GM21528 (cell line): ENCODE data around the gene CFL2.
A peak's percentile ranks its signal among the peaks of the same experiment; 100 is the strongest.
"Not testable (repeated sequence)": the region's sequence is repeated elsewhere in the genome, so short reads cannot be mapped to it uniquely, and the experiment has no call there.

ENCODE experiments used
- ATAC-seq: cut with Tn5 transposase; IDR thresholded peaks from one replicate; pipeline ENCODE4 v1.9.1; 2021; ENCODE audit warnings: mild to moderate bottlenecking, moderate library complexity; ENCODE audit not compliant: unreplicated experiment, low FRiP score

The CFL2 gene

DNA sequence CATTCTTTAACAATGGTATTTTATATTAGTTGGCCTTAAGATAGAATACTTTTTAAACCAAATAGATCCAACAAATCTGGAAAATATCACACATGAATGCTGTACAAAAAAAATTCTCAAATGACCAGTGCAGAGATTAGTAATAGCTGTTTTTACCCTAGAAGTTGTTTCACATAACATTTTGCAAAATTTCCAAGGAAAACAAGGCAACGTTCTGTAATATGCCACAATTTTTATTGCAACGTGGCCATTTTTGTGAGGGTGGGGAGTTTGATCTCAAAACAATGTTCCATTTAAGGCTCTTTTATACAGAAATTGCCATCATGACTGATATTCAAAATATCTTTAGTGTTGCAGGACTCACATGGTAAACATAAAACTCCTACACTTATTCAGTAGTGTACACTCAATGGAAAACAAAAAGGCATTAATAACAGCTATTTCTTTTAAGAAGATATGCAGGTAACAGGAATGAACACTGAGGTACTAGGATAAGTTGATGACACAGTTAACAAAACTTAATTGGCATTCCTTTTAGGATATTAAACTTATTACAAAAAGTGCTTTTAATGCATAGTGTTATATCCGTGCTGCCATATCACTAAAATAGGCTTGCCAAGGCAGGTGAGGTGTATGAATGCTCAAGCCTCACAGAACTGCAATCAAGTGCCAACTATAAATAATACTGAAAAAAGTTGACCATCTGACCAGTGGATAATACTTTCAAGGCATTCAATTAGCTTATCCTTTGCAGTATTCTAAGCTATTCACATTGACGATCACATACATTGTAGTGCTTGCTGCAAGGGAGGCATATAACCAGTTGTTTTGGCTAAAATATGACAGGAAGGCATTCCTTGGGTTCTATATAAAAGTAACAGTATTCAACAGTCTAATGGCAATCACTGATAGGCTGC is 2.3 kb downstream of the CFL2 start:
- no peak for ATAC-seq

DNA sequence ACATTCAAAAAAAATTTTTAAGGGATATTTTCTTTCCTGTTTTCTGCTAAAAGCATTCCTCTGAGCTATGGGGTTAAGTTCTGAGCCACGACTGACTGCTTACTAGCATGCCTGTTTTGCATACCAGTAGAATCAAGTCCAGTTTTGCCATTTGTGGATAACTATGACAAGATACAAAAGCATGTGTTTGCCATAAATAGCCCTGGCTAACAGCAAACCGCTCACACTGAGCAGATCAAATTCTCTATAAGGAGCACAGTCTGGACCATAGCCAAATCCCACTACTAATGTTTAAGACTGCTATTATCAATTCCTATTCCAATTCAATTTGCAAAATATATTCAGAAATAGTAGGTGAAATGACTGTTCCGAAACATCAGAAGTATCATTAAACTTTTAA is 3.2 kb downstream of the CFL2 start:
- peak; percentile 50 for ATAC-seq

DNA sequence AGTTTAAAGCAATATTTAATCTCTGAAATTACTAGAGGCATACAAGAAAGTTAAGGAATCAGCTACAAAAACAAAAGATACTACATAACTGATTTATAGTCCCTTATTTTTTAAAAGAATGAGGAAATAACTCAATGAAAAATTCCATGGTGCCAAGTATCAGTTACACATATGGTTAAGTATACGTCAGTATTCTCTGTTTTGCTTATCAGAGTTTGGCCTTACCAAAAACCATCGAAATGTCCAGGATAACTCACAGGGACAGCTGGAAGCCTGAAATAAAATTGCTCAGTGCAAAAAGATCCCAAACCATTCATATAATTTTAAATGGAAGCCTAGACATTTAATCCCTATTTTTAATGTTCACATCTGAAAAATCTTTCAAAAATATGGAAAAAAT is 3.6 kb downstream of the CFL2 start:
- ATAC-seq: no peak

DNA sequence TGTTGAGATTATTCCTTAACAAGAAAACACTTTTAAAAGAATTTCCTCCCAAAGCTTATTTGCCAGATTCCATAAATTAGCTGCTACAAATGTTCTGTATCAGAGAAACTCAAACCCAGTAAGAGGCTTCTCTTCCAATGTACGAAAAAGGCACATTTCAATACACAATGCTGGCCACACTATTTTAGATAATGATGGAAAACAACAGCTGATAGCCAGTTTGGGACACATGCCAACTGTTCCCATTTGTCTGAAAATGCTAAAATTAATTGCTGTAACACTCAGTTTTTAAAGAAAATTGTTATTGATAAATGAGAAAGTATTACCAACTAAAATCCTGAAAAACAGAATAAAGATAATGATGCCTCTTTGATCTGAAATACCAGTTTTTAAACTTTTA is 4.4 kb downstream of the CFL2 start:
- ATAC-seq: no peak

DNA sequence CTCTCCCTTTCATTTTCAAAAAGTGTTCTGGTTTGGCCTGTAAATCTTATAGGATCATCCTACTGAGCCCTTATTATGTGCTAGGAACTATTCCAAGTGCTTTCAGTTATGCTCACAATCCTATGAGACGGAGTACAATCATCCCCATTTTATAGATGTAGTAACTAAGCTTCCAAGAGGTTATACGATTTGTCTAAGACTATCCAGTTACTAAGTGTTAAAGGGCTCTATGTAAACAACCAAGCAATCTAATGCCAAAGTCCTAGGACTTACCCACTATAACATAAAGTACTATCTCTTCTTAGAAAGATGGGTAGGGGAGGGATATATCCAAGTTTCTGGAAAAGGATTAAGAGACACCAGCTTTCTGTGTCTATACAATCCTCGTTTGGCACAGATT is 6.7 kb downstream of the CFL2 start:
- ATAC-seq: no peak

DNA sequence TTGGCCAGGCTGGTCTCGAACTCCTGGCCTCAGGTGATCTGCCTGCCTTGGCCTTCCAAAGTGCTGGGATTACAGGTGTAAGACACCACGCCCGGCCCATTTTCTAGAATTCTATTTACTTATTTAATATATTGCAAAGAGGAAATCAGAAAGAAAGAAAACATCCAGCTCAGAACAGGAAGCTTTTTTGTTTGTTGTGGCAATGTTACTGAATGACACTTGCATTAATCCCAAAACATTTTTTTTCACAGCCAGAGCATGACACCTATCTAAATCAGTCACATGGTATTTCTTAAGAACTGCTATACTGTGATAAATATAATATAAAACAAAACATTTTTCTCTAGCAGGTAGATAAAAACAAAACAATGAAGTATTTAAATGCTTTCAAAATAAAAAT is 12.6 kb downstream of the CFL2 start:
- no peak for ATAC-seq

DNA sequence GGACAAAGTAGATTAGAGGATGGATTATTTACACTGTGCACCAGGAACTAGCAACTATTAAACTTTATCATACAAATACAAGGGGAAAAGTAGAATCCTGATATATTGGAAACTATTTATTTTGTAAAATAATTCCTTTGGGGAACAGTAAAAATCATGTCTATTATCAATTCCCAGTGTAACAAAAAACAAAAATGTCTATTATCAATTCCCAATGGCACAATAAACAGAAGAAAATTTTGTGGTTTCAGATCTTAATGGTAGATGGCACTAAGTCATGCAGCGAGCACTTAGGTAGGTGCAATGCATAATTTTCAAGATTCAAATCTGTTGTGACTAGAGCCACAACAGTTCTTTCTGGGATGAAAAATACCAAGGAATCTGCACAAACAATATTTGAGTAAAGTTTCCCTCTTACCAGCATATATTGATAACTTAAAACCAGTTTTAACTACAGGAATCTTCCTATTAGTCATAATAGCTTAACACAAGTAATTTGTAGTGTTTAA is 13.7 kb downstream of the CFL2 start:
- no peak for ATAC-seq

DNA sequence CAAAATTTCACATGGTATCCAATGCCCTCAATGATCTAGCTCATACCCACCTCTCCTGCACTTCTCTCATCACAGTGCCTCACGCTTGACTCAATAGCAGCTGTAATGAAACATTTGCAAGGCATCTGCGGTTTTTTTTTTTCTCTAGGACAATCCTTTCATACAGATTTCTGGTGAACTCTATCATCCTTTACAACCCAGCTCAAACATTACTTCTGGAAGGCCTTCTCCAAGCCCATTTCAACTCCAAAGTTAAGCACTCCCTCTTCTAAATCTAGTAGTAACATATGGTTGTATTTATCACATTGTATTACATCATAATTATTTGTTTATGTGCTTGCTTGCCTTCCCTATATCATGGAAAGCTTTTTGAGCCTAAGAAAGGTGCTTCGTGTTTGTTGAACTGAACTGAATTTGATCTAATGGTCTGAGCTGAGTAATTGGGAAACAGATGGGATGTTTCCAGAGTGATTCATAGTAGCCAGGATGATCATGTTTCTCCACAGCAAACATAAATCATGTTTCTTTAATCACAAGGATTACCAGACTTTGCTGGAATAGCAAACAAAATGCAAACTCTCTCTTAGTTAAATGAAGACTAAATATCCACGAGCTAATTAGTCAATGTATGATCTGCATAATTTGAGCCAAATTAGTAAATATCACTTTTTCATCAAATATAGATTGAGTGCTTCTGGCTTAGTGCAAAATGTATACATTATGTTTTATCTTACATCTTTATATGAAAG is 14.3 kb downstream of the CFL2 start:
- no peak for ATAC-seq

DNA sequence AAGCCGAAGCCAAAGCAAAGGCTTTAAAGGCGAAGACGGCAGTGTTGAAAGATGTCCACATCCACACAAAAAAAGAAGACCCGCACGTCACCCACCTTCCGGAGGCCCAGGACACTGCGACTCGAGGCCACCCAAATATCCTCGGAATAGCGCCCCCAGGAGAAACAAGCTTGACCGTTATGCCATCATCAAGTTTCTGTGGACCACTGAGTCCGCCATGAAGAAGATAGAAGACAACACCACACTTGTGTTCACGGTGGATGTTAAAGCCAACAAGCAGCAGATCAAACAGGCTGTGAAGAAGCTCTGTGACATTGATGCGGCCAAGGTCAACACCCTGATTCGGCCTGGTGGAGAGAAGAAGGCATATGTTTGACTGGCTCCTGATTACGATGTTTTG is 20.2 kb downstream of the CFL2 start:
- not testable (repeated sequence) for ATAC-seq

DNA sequence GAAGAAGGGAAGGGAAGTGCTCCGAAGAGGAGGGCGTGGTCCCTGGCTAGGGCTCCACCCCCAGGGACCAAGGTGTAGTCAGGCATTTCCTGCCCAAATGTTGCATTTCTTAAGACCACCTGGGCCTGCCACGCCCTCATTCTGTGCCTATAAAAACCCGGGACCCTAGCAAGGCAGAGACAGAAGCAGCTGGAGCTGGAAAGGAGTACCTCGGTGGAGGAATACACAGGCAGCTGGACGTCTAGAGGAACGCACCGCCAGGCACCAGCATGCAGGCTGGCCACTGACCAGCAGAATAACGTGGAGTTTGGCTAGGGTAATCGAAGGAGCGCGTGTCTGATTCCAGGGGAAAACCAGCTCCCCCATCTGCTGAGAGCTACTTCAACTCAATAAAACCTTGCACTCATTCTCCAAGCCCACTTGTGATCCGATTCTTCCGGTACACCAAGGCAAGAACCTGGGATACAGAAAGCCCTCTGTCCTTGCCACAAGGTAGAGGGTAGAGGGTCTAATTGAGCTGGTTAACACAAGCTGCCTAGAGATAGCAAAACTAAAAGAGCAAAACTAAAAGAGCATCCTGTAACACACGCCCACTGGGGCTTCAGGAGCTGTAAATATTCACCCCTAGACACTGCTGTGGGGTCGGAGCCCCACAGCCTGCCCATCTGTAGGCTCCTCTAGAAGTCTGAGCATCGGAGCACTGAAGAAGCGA is 21.0 kb downstream of the CFL2 start:
- ATAC-seq: no peak

DNA sequence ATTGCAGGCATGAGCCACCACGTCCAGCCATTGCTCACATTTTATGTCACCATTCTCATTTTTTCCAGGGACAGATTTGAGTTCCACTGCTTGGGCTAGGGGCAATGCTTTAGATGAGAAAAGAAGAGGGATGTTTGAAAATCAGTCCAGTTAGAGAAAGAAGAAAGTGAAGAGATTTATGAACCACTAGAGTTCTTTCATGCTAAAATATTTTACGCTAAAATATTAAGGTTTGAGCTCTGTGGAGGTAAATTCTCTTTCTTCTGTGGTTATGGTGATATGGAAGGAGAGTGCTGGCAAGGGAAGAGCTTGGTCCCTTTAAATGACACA is 21.5 kb downstream of the CFL2 start:
- no peak for ATAC-seq

DNA sequence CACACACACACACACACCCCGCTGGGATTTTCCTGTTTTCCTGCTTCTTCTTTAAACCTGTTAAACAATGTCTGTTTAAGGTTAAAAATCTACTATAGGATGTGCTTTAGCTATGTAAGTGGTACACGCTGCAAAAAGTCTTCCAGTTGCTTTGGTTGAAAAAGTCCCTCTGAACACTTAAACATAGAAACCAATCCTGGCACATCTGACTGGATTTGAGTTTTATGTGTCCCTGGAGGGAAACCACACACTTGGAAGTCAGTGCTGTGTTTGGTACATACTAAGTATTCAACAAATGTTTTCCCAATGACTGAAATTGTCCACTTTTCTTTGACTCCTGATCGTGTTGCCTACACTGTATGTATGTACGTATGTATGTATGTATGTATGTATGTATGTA is 22.0 kb downstream of the CFL2 start:
- no peak for ATAC-seq

DNA sequence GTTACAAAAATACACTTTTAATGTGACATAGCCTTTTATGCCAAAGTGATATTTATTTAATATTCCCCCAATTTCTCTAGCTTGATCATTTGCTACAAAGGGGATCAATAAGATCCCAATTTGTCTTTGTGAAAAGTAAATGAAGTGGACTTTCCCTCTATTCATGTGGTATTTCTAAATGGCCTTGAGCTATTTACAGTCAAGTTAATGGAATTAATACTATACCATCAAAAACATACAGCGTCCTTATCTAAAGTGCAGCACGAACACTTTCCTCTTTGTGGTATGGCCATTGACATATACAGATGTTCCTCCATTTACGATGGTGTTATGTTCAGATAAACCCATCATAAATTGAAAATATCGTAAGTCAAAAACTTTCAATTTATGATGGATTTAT is 23.2 kb downstream of the CFL2 start:
- ATAC-seq: no peak

DNA sequence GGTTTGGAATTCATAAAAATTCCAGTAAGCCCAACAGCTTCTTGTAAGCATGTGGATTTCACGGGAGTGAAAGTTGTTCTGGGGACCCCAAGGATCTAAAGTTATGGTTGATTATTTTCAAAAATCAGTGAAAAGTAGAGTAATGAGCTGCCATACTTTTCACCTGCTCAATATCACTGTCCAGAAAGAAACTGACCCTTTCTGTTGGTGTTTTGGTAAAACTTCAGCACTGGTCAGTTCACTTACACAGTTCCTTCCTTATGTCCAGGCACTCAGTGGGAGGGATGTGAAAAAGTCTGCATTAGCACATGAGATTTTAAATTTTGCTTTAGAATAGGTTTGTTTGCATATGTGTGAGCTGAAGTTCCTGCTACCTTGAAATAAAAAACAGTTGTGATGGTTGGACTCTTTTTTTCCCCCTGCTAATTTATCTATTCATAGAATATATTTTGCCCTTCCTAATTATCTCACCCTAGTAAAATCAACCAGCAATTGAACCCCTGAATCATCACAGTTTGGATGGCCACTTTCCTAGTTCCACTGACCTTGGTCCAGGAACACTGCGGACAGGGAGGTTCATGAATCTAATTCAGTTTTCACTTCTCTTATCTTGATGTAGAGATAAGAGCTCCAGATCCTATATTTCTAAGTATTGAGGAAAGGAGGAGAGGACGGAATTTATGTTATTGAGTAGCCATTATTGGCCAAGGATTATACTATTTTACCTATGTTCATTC is 25.8 kb downstream of the CFL2 start:
- no peak for ATAC-seq

DNA sequence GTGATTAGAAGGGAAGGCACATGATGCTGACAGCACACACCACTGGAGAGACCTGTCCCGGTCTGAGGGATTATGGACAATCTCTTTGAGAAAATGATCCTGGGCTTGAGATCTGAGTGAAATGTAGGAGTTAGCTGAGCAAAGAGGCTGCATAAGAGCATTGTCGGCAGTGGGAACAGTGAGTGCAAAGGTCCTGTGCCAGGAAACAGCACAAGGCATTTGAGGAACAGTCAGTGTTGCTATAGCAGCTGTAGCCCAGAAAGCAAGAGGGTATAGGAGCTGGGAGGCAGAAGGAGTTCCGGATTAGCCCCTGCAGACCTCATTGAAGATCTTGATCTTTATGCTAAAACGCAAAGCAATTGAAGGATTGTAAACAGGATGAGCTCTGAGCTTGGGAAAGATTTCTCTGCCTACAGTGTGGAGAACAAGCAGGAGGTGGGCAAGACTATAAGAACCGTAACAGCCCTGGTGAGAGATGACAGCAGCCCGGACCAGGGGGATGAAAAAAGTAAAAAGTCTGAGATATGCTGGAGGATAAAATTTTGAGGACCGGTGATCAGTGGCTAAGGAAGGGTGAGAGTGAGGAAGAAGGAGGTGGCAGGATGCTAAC is 28.5 kb downstream of the CFL2 start:
- no peak for ATAC-seq

DNA sequence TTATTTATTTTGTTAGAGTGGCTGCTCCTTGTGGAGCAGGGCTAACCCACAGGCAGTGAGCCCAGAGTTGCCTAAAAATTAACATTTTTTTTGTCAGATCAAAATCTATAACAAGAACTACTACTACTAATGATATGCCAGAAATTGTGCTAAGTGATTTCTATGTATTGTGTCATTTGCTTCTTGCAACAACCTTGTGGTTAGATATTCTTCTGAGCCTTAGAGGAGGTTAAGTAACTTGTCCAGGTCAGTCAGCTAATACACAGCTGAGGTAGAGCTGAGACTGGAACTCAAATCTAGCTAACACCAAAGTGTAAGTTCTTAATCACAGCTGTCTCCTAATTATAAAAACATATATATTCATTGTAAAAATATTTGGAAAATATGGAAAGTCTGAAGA is 29.8 kb downstream of the CFL2 start:
- ATAC-seq: no peak

DNA sequence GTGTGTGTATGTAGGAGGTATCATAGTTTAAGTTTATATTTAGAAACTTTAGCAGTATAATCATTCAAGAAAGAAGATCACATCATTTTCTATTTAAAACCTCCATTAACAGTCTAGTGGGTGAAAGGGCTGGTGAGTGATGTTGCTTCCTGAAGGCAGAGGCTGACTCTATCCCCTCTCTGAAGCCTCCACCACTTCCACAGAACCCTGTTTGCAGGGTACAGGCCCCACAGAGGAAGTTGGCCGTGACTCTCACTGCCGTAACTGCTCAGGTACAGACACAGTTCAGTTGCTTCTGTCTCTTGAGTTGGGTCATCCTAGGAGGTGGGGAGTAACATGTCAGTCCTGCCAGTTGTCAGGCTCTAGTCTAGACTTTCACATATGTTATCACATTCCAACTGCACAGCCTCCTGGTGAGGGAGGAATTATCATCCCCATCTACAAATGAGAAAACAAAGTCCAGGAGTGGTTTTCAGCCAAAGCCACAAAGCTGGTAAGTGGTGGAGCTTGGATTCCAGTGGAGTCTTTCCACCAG is 31.5 kb downstream of the CFL2 start:
- no peak for ATAC-seq

DNA sequence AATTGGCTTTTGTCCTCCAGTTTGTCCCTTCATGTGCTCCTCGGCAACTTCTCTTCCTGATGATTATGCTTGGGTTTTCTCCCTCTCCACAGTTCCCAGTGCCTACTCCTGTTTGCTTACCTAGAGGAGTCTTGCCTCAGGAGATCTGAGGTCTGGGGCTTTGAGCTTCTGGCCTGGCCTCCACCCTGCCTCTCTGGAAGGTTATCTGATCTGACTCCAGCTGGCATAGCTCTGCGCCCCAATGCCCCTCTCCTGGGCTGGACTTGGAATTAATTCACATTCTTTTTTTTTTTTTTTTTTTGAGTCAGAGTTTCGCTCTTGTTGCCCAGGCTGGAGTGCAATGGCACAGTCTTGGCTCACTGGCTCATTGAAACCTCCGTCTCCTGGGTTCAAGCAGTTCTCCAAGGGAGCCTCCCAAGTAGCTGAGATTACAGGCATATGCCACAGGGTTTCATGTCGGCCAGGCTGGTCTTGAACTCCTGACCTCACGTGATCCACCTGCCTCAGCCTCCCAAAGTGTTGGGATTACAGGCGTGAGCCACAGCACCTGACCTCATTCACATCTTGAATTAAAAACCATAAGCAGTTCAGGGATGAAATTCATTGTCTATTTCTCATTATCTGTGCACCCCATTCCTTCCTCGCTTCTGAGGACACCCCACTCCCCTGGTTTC is 33.5 kb downstream of the CFL2 start:
- no peak for ATAC-seq

DNA sequence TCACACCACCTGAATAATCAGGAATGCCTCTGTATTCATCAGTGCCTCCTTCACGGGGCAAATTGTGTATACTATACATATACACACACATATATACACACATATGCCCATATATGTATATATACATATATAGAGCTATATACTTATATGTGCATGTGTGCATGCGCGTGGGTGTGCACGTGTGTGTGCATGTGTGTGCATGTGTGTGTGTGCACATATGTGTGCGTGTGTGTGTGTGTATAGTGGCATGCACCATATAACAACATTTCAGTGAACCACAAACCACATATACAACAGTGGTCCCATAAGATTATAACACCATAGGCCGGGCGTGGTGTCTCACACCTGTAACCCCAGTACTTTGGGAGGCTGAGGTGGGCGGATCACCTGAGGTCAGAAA is 35.7 kb downstream of the CFL2 start:
- no peak for ATAC-seq
